GM12892 (cell line): ENCODE measurements around the gene PLXNB2.
A peak's percentile ranks its signal among the peaks of the same experiment; 100 is the strongest.

Experiments used
- DNase-seq: peaks from one replicate; pipeline ENCODE4 v3.0.0; 2011; ENCODE audit not compliant: insufficient read length
- FAIRE-seq: peaks from 2 replicates; lab custom pipeline; 2011; peaks lifted over from hg19 to GRCh38; lab: Jason Lieb, UNC
- POLR2A ChIP-seq: IDR thresholded peaks from 2 replicates; pipeline ENCODE4 v1.6.1; 2011; ENCODE audit warnings: low read depth, low read length, control low read depth
- POLR2AphosphoS5 ChIP-seq: IDR thresholded peaks from 2 replicates; pipeline ENCODE4 v1.6.1; 2011; ENCODE audit warnings: low read depth, low read length, control low read depth
- TAF1 ChIP-seq: IDR thresholded peaks from 2 replicates; pipeline ENCODE4 v1.6.1; 2011; ENCODE audit warnings: low read depth, mild to moderate bottlenecking, control low read depth, low read length, borderline replicate concordance

The PLXNB2 gene

DNA sequence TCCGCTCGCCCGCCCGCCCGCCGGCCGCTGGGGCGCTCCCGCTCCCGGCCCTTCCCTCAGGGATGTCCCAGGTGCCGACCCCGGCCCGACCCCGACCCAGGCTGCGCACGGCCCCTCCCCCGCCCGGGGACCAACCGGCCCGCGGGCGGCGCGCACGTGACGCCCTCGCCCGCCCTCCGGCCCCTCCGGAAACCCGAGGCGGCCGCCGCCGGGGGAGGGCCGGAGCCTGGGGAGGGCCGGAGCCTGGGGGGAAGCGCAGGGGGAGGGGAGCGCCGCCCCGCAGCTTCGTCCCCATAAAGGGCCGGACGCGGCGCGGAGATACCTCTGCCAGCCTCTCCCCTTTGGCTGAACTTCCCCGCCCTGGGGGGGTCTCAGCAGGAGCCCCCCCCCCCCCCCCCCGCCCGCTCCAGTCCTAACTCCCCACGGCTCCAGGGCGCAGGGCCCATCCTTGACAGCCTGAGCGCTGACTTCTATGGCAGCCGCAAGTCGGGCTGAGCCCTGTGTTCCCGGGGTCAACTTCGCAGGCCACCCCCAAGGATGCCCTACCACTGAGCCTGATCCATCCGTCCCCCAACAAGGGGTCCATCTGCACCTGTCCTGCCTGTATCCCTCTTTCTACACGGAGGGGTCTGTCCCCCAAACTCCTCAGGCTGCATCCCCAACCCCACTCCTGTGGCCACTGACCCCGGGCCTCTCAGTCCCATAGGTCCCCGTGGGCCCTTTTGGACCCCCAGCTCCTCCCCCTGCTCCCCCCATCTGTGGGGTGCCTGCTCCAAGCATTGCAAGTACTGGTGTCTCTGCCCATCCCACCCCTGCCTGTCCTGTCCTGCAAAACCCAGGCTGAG, 45.6 kb downstream of the PLXNB2 start, which contains the start of gene MAPK12:
TSS of gene MAPK12 (minus strand) at position 69 of the 845 bp plus-strand sequence. CDS start 174 bp downstream, outside the sequence.
- peak; percentile 90 for DNase-seq
- TF ChIP-seq POLR2A (no peak), TAF1 (no peak), POLR2AphosphoS5 (no peak)
- FAIRE-seq: peak; percentile 40

DNA sequence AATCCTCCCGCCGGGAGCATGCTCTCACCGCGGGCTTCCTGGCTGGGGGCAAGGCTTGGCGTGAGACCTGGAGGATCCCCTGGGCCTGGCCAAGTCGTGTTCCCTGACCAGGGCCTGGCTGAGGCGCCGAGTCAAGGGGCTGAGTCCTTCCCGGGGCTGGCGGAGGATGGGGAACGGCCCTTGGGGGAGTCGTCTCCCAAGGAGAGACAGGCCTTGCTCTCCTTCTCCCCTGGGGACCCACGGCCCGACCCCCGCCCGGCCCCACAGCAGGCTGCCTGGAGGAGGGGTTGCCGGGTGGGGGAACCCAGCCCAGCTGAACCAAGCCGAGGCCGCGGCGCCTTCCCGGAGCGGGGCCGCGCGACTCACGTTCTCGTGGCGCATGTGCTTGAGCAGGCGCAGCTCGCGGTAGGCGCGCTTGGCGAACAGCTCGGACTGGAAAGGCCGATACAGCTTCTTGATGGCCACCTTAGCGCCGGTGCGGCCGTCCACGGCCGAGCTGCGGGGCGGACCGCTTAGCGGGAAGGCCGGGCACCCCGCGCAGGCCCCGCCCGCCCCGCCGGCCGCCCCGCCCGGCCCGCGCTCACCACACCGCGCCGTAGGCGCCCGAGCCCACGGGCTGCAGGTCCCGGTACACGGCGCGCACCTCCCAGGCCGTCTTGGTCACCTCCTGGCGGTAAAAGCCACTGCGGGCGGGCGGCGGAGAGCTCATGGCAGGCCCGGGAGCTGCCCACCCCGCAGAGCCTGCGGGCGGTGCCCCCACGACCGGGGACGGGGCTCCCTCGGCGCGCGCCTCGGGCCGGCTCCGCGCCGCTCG, 46.4 kb downstream of the PLXNB2 start:
- FAIRE-seq (peak; percentile 93), DNase-seq (peak; percentile 77)
- TF ChIP-seq POLR2A: peak; percentile 55; the same call in 1 of the 2 replicates
- TF ChIP-seq TAF1: no peak
- TF ChIP-seq POLR2AphosphoS5: peak; percentile 23; the same call in 1 of the 2 replicates

DNA sequence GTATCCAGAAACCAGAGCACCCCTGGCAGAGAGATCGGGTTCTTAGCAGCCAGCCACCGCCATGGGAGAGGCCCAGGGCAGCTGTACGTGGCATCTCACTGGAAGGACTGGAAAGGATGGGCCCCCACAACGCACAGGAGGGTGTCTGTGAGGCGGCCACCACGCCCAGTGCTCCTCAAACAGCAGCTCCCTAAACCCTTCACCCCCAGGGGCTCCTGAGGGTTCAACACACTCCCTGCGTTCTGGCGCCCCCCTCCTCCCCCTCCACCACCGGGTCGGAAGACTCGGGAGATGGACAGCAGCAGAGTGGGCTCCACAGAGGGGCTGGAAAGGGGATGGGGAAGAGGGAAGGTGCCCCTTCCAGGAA, 47.0 kb downstream of the PLXNB2 start:
- DNase-seq: no peak
- no peak for FAIRE-seq
- no peak for TF ChIP-seq POLR2AphosphoS5
- TF ChIP-seq TAF1: no peak
- TF ChIP-seq POLR2A: no peak

DNA sequence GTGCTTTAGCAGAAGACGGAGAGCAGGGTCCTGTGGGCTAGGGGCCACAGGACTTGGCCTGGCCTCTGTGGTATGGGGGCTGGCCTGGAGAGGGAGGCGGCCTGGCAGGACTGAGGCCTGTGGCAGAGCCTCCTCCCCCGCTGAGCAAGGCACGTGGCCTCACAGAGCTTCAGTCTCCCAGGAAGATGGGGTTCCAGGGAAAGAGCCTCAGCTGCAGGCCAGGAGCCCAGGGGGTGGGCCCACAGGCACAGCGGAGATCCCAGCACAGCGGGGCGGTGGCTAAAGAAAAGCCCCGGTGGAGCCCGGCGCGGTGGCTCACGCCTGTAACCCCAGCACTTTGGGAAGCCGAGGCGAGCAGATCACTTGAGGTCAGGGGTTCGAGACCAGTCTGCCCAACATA, 48.1 kb downstream of the PLXNB2 start:
- FAIRE-seq (no peak), DNase-seq (no peak)
- TF ChIP-seq POLR2A (no peak), TAF1 (no peak), POLR2AphosphoS5 (no peak)

DNA sequence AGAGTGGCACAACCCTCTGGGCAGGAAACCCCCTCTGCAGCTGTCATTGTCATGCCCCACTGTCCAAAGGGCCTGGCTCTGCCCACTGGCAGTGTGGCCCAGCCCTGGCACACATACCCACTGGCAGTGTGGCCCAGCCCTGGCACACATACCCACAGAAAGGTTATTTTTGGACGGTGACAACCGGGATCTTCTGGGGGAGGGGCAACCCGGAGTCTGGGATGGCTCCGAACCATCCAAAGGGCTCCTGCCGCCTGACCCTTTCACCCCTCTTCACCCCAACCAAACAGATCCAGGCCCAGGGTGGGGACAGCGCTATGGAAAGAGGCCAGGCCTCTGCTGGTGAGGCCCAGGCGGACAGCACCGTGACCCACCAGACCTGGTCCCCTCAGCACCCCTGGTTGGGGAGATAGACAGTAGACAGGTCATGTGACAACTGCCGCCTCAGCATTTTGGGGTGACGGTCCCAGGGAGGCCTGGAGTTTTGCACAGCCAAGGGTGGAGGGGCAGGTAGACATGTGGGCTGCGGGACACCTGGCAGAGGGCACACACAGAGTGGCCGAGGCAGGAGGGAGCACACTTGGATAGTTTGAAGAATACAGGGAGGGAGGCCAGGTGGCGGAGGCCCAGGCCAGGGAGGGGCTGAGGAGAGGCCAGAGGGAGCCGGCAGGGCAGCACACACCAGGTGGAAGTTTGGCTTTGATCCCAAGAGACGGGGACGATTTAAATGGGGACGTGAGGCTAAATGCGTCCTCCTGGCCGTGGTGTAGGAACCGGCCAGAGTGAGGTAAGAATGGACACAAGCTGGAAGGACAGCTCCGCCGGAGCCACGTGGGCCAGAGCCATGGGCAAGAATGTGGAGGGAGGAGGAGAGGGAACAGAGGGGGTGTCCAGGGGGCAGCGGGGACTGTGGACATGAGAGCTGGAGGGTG, 48.8 kb downstream of the PLXNB2 start:
- no peak for TF ChIP-seq POLR2A
- no peak for TF ChIP-seq POLR2AphosphoS5
- TF ChIP-seq TAF1: no peak
- DNase-seq: no peak
- no peak for FAIRE-seq

DNA sequence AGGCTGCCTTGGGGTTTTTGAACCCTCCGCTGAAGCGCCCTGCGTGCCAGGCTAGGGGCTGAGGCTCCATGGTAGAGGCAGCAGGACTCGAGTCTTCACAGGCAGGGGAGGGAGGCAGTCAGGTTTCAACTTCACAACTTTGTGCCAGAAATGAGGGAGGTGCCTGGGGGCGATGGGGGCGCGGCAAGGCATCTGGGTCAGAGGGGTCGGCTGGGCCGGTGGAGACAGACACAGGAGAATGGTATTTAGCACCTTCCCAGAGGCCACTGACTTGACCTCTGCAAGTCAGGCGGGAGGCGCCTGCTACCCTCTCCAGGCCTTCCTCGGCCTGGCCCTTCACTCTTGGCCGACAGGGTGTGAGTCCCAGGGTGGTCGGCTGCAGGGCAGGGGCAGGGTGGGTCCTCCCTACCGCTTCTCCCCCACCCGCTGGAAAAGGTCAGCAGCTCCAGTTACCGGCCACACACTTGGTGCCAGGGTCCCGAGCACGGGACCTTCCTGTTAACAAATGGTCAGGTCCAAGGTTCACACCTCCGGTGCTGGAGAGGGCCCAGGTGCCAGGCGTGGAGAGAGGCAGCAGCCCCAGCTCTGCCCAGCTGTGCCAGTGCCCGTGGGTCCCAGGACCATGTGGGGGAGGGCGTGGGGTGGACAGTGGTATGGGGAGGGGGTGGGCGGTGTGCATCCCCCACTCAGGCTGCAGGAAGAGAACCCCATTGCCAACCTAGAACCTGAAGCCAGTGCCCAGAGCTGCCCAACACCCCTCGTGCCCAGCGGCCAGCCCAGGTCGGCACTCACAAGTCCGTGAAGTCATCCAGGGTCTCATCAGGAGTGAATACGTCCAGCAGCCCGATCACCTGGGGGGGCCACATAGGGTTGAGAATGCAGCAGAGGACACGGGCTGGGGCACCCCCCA, 49.7 kb downstream of the PLXNB2 start:
- FAIRE-seq (no peak), DNase-seq (no peak)
- no peak for TF ChIP-seq TAF1
- no peak for TF ChIP-seq POLR2AphosphoS5
- no peak for TF ChIP-seq POLR2A

DNA sequence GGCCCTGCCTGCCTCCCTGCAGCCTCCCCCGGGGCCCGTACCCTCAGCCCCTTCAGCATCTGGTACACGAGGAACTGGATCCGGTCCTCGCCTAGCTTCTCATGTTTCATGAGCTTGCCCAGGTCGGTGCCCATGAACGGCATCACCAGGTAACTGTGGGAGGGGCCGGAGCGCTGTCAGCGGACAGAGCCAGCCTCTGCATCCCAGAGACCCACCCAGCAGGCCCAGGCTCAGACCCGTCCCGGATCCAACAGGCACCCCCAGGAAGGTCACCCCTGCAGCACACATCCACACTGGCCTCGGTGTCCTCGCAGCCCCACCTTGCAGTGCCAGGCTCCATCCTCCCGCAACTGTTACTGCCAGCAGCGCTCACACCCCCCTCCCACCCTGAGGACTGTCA, 50.4 kb downstream of the PLXNB2 start:
- DNase-seq (no peak), FAIRE-seq (no peak)
- TF ChIP-seq POLR2A (no peak), TAF1 (no peak), POLR2AphosphoS5 (no peak)

DNA sequence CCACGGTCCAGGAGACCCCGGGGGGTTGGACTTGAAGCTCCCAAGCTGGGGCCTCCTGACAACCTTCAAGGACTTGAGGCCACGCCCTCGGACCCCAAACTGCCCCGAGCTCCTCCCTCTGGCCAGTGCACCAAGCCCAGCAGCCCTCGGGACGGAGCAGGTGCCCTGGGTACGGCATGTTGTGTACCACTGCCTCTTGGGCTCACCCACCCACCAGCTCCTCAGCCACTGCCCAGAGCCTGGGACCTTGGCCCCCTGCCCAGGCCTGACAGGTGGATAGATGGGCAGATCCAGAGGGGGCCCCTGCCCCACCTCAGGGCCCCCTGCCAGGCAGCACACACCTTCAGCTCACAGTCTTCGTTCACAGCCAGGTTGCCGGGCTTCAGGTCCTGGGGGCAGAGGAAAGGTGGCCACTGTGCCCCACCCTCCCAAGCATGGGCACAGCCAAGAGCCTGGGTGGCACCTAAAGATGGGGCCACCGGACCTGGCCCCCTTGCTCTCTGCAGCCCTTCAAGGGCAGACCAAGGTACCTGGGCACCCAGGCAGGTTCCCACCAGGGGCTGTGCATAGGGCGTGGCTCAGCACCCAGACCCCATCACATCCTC, 51.1 kb downstream of the PLXNB2 start:
- no peak for TF ChIP-seq POLR2A
- no peak for TF ChIP-seq TAF1
- no peak for TF ChIP-seq POLR2AphosphoS5
- FAIRE-seq (no peak), DNase-seq (no peak)

DNA sequence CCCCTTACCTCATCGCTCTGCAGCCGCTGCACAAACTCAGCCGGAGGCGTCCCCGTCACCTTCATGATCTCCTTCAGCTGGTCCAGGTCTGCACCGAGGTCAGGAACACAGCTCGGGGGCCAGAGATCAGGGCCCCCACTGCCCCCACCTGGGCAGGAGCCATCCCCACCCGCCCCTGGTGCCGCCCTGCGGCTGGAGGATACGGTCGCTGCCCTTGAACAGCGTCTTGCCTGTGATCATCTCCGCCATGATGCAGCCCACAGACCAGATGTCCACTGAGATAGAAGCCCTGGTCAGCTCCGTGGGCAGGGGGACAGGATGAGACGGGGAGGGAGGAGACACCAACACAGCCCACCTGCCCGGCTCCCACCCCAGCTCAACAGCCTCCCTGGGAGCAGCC, 51.8 kb downstream of the PLXNB2 start:
- DNase-seq: no peak
- no peak for TF ChIP-seq POLR2A
- TF ChIP-seq TAF1: no peak
- FAIRE-seq: no peak

DNA sequence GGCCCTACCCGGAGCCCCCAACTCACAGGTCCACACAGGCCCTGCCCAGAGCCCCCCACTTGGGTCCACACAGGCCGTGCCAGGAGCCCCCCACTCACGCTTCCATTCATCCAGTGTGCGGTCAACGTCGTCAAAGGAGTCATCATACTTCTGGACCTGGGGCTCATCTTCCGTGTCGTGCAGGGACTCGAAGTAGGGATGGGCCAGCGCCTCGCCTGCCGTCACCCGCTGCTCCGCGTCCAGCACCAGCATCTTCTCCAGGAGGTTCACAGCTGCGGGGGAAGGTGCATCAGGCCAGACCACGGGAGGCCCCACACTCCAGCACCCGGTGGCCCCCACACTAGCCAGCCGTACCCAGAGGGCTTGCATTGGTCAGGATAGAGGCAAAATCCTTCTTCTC, 52.3 kb downstream of the PLXNB2 start:
- no peak for FAIRE-seq
- DNase-seq: no peak
- TF ChIP-seq POLR2A: no peak
- TF ChIP-seq TAF1: no peak
- TF ChIP-seq POLR2AphosphoS5: no peak
